SJCRH30 (cell line): Measurements from ENCODE around the gene RAB17. TPM values are rescaled to one million over a fixed set of nuclear protein-coding genes. Genes with fewer than 3 reads are reported as not detected.
"Not testable (repeated sequence)": the region's sequence is repeated elsewhere in the genome, so short reads cannot be mapped to it uniquely, and the experiment has no call there.

Experiments
- DNase-seq, 2 experiments: peaks; one replicate each; pipeline ENCODE4 v3.0.0-alpha.2; 2015 to 2020
- H3K27ac ChIP-seq: fragments of 250-450 bp; sonication (Bioruptor Pico); 2 replicates; pipeline ENCODE4 v1.5.1; 2020; ENCODE audit warnings: mild to moderate bottlenecking, moderate library complexity
- H3K27me3 ChIP-seq: fragments of 250-450 bp; sonication (Bioruptor Pico); 2 replicates; pipeline ENCODE4 v1.5.1; 2020; ENCODE audit warnings: mild to moderate bottlenecking, moderate library complexity
- H3K36me3 ChIP-seq: fragments of 250-450 bp; sonication (Bioruptor Pico); 2 replicates; pipeline ENCODE4 v1.5.1; 2020; ENCODE audit warnings: mild to moderate bottlenecking, moderate library complexity
- H3K4me1 ChIP-seq: fragments of 250-450 bp; sonication (Bioruptor Pico); 2 replicates; pipeline ENCODE4 v1.5.1; 2020; ENCODE audit warnings: mild to moderate bottlenecking, moderate library complexity
- H3K4me3 ChIP-seq: fragments of 250-450 bp; sonication (Bioruptor Pico); 2 replicates; pipeline ENCODE4 v1.5.1; 2020; ENCODE audit warnings: mild to moderate bottlenecking, moderate library complexity
- H3K9me3 ChIP-seq: fragments of 250-450 bp; sonication (Bioruptor Pico); replicated peaks from 2 replicates; pipeline ENCODE4 v1.5.1; 2020; ENCODE audit warnings: mild to moderate bottlenecking, moderate library complexity
- total RNA-seq: library from RNA; depleted of rRNA; stranded (reverse); fragments of >200 nt; shearing (Covaris generic); gene quantifications from 2 replicates; pipeline ENCODE4 v1.2.3, GENCODE V29; 2014

The RAB17 gene
- total RNA-seq, 1 experiment from 2014 or later: 3.4 TPM

DNA sequence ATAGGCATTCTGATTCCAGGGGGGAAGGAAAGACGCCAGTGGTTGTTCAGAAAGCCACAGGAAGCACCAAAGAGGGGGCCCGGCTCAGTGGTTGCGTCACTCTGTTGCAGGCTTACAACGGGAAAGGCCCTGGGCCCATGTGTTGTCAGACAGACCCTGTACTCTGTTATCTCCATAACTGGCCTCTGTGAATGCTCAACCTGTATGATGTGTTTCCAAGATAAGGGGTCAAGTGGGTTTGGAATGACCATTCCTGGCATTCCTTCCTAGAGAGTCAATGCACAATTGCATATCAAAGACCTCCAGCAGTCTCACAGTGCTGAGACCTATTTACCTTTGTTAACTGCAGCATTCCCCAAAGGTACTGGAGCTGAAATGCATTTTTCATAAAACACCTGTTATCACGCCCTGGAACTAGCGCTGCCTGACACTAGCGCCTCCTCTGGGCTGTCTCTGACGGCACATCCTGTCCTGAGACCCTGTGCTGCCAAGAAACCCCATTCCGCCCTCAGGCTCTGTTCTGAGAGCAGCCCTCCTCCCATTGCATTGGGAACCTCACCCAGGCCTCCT is 23.7 kb upstream of the RAB17 start:
- H3K4me1 ChIP-seq: peaks cover 61% of the 10 kb centered on the region
- H3K36me3 ChIP-seq: no peaks in the 10 kb centered on the region
- H3K27me3 ChIP-seq: no peaks in the 10 kb centered on the region
- H3K4me3 ChIP-seq: no peak overlapping the region
- H3K9me3 ChIP-seq: no peaks in the 10 kb centered on the region
- peak overlapping the region; percentile 30 for H3K27ac ChIP-seq
- peak; percentile 58 to 70 for DNase-seq

DNA sequence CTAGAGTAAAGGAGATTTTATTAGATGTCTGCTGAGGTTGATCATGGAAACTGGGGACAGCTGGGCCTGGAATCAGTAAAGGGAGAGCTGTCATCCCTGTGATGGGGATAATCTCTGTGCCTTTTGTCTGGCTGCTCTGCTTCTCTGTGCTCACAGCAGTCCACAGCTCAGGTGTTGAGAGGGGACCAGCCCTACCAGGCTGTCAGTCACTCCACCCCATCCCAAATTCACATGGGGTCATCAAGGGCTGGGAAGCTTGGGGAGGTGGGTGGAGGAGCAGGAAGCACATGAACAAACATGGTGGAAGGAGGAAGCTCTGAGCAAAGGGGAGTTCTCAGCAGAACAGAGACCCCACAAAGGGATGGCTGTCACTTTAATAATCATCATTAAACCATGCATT is 23.1 kb upstream of the RAB17 start:
- Histone ChIP-seq H3K27me3 (no peaks in the 10 kb centered on the region), H3K4me1 (peaks cover 55% of the 10 kb centered on the region)

DNA sequence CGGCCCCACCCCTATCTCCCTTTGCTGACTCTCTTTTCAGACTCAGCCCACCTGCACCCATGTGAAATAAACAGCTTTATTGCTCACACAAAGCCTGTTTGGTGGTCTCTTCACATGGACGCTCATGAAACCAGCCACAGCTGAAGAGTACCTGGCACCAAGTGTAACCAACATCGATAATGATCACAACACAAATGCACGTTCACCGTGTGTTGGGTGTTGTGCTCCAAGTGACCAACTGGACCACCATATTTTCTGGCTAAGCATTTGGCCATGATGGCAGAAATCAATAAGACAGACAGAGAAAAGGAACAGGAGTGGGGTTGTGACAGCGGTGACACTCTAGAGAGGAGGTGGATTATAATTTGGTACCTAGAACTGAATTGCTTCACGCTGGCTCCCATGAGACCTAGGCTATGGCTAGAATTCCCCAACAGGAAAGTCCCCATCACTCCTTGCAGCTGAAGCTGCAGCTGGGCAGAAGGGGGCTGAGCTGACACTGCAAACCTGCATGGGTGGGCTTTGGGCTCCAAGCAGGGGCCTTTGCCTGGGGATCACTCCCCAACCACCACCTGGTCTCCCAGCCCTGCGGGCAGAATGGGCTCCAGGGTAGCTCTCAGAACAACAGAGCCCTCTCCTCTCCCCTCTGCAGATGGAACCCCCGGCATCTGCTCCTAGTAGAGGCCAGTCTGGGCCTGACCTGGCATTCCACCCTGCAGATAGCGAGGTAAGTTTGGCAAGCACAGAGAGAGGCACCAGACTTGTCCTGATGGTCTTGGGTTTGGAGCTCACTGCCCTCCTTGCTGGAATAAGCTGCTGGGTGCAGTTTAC is 22.2 kb upstream of the RAB17 start:
- no peak for DNase-seq
- peaks cover 49% of the 10 kb centered on the region for H3K4me1 ChIP-seq
- no peak overlapping the region for H3K27ac ChIP-seq

More for the DNA sequence above, 23.1 kb upstream of the RAB17 start:
- Histone ChIP-seq H3K27ac (peak overlapping the region; percentile 30), H3K9me3 (no peaks in the 10 kb centered on the region), H3K36me3 (no peaks in the 10 kb centered on the region), H3K4me3 (no peak overlapping the region)
- no peak for DNase-seq

DNA sequence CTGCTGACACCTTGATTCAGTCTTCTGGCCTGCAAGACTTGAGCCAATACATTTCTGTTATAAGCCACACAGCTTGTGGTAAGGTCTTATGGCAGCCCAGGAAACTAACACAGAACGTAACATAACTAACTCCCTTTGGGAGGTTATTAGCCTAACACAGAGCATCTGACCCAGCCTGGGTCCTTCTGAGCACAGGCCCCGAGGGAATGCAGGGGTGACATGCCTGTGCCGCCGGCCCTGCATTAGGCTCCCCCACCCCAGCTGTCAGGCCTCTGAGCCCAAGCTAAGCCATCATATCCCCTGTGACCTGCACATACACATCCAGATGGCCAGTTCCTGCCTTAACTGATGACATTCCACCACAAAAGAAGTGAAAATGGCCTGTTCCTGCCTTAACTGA is 16.0 kb upstream of the RAB17 start:
- H3K27me3 ChIP-seq, H3K27ac ChIP-seq, H3K36me3 ChIP-seq, H3K9me3 ChIP-seq, H3K4me3 ChIP-seq: not testable (repeated sequence)
- peaks cover 21% of the 10 kb centered on the region for H3K4me1 ChIP-seq
- peak; percentile 68 to 70 for DNase-seq

More for the DNA sequence above, 22.2 kb upstream of the RAB17 start:
- H3K27me3 ChIP-seq: no peaks in the 10 kb centered on the region
- no peaks in the 10 kb centered on the region for H3K9me3 ChIP-seq
- H3K4me3 ChIP-seq: no peak overlapping the region
- no peaks in the 10 kb centered on the region for H3K36me3 ChIP-seq

DNA sequence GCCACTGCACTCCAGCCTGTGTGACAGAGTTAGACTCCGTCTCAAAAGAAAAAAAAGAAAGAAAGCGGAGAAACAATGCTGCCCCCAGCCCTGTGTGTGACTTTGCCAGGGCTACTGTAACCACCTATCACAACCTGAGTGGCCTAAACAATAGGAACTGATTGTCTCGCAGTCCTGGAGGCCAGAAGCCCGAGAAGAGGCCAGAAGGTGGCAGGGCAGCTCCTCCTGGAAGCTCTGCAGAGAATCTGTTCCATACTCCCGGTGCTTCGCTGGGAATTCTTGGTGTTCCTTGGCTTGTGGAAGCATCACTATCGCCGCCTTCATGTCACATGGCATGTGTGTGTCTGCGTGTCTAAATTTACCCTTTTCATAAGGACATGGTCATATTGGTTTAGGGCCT is 14.4 kb upstream of the RAB17 start:
- DNase-seq: peak; percentile 49 to 58
- no peaks in the 10 kb centered on the region for H3K9me3 ChIP-seq
- no peak overlapping the region for H3K4me3 ChIP-seq
- H3K27ac ChIP-seq: no peak overlapping the region
- H3K27me3 ChIP-seq: no peaks in the 10 kb centered on the region
- no peaks in the 10 kb centered on the region for H3K36me3 ChIP-seq
- H3K4me1 ChIP-seq: peaks cover 33% of the 10 kb centered on the region

DNA sequence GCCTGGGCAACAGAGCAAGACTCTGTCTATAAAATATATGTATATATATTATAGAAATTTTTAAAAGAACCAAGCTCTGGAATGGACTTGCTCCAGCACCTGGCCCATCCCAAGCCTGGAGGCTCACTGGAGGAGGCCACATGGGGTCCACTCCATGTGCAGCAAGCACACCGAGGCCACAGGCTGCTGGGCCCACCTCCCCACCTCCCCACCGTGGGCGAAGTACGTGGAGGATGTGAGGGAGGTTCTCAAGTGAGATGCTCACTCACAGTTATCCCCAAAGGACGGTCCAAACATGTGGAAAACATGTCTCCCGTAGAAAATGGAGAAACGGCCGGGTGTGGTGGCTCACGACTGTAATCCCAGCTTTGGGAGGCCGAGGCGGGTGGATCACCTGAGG is 13.9 kb upstream of the RAB17 start:
- H3K27me3 ChIP-seq: no peaks in the 10 kb centered on the region
- H3K36me3 ChIP-seq: no peaks in the 10 kb centered on the region
- peaks cover 38% of the 10 kb centered on the region for H3K4me1 ChIP-seq
- H3K9me3 ChIP-seq: no peaks in the 10 kb centered on the region
- H3K4me3 ChIP-seq: no peak overlapping the region
- no peak overlapping the region for H3K27ac ChIP-seq
- no peak for DNase-seq

DNA sequence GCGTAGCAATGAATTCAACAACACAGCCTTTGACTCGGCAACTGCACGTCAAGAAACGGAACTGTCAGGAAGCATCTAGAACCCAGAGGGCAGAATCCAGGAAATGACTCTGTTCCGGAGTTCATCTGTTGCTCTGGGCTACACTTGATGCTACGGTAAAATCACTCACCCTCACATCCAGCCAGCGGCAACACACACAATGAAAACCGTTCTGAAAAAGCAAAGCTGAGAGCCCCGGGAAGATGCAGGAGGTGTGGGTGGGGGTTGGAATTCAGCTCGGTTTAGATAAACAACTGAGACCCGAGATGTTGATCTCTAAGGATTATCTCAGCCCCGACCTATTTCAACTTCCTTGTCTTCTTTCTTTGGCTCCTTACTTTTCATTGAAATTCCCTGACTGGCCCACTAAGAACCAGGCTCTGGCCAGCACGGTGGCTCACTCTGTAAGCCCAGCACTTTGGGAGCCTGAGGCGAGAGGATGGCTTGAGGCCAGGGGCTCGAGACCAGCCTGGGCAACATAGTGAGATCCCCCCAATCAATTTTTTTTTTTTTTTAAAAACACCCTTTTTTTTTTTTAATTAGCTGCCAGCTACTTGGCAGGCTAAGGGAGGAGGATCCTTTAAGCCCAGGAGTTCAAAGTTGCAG is 13.3 kb upstream of the RAB17 start:
- no peaks in the 10 kb centered on the region for H3K9me3 ChIP-seq
- no peaks in the 10 kb centered on the region for H3K27me3 ChIP-seq
- peak; percentile 42 to 61 for DNase-seq
- peaks cover 41% of the 10 kb centered on the region for H3K4me1 ChIP-seq
- peak overlapping the region; percentile 27 for H3K4me3 ChIP-seq
- no peaks in the 10 kb centered on the region for H3K36me3 ChIP-seq
- H3K27ac ChIP-seq: peak overlapping the region; percentile 4; the same call in 1 of the 2 replicates

DNA sequence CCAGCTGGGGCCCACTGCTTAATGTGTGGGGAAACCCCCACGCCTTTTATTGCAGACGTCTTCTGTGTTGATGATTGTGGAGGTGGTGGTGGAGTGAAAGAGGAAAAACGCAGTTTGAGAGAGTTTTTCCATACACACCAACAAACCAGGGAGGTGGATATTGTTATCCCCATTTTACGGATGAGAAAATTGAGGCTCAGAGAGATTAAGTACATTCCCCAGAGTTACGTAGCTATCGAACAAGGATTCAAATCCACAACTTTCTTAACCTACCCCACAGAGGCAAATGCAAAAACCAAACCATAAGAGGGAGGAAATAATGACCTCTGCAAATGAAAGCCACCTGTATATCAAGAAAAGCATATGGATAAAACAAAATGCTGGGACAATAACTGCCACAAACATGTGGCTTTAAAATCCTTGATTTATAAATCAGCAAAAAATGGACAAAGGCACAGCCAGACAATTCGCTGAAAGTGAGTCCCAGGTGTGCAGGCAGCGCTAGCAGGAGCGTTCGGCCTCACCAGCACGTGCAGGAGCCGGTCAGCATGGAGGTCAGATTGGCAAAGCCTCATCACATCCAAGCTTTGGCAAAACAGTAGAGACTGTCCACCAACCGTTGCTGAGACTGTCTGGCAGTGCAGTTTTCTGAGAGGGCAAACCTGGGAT is 12.6 kb upstream of the RAB17 start:
- no peaks in the 10 kb centered on the region for H3K27me3 ChIP-seq
- H3K9me3 ChIP-seq: no peaks in the 10 kb centered on the region
- no peak overlapping the region for H3K4me3 ChIP-seq

DNA sequence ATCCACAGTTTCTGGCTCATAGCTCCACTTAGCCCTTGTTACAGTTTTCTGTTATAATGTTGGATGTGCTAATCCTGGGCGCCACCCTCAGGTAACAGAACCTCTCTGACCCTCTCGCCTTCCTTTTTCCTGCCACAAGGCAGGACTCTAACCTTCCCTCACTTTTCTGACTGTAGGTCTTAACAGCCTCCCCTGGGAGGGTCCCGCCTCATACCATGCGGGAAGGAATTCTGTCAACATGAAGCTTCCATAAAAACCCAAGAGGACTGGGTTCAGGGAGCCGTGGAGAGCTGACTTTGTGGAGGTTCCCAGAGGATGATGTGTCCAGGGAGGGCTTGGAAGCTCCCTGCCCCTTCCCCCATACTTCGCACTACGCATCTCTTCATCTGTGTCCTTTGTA is 11.9 kb upstream of the RAB17 start:
- Histone ChIP-seq H3K36me3 (no peaks in the 10 kb centered on the region), H3K4me3 (no peak overlapping the region), H3K9me3 (no peaks in the 10 kb centered on the region), H3K27me3 (no peaks in the 10 kb centered on the region), H3K4me1 (peaks cover 44% of the 10 kb centered on the region), H3K27ac (no peak overlapping the region)
- DNase-seq: no peak

More for the DNA sequence above, 12.6 kb upstream of the RAB17 start:
- Histone ChIP-seq H3K4me1 (peaks cover 44% of the 10 kb centered on the region), H3K36me3 (no peaks in the 10 kb centered on the region), H3K27ac (peak overlapping the region; percentile 4; the same call in 1 of the 2 replicates)
- DNase-seq: no peak

DNA sequence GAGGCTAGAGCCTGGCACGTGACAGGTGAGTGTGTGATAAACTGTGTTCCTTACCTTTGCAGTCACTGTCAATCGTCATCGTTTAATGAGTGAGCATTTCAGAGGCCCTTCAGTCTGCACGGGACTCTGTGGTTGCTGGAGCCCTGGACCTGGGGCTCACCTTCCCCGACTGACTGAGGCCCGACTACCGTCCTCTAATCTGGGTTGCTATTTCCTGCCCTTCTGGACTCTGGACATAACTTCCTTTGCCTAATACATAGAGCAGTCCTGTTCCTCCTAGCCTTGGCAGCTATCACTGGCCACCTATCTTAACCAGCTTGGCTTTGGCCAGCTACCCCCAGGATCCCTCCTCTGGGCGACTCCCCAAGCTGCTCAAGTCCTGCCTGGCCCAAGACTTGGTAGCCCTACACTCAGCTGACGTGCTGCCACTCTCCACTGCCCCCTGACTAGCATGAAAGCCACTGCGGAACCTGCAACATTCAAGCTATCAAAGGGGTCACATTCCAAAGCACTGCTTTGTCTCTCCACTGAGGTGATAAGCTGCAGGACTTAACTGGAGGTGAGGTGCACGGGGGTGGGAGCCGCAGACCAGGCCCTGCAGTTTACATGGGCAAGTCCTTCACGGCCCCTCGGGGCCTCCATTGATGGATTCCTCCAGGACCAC is 11.1 kb upstream of the RAB17 start:
- DNase-seq: no peak
- H3K9me3 ChIP-seq: no peaks in the 10 kb centered on the region
- H3K36me3 ChIP-seq: no peaks in the 10 kb centered on the region
- no peaks in the 10 kb centered on the region for H3K27me3 ChIP-seq
- no peak overlapping the region for H3K4me3 ChIP-seq
- H3K4me1 ChIP-seq: peaks cover 45% of the 10 kb centered on the region
- H3K27ac ChIP-seq: no peak overlapping the region

DNA sequence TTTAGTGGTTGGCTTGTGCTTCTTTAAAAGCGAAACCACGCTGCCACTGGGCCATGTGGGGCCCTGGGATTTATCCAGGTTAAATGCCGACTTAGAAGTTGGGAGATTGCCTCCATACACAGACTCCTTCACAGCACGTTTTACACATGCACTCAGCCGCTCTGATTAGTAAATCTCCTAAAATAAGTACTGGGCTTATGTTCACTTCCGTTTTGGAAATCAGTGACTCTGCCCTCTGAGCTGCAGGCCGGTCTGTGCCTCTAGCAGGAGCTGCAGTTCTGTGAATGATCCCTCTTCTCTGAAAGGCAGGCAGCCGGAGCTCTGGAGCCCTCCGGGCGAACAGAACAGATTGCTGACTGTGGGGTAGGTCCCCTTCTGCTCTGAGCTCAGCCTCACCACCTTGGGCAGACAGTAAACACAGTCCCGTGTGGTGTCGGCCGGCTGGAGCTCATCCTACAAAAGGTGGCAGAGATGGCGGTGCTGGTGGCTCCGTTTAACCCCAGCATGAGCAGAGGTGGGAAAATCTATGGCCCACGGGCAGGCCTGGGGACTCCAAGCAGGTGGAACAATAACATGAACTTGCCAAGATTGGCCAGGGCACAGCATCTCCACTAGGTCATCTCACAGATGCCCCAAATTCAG is 9.8 kb upstream of the RAB17 start:
- peak overlapping the region; percentile 44 for H3K27ac ChIP-seq
- DNase-seq: peak; percentile 80 to 83
- peaks cover 47% of the 10 kb centered on the region for H3K4me1 ChIP-seq
- H3K4me3 ChIP-seq: peak overlapping the region; percentile 25
- no peaks in the 10 kb centered on the region for H3K27me3 ChIP-seq
- H3K9me3 ChIP-seq: no peaks in the 10 kb centered on the region
- H3K36me3 ChIP-seq: no peaks in the 10 kb centered on the region

DNA sequence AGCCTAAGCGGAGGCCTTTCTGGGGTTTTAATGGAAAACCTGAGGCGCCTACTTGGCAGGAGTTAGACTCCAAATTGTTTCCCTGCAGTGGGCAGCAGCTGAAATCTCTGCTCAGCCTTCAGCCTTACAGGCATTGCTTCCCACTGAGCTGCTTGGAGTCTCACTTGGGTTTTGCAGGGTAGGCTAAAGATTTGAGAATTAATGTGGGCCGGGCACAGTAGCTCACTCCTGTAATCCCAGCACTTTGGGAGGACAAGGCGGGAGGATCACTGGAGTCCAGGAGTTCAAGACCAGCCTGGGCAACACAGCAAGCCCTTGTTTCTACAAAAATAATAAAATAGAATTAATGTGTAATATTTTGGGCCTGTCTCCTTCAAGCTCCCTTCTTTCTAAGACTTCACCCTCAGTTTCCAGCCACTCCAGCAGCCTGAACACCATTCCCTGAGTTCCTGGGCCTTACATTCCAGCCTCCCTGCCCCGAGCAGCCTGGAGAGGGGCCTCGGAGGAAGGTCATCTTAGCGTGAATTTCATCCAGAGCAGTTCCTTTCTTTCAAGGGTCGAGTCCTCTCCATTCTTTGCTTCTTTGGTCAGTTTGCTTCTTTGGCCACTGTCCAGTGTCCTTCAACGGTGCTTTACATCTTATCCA is 9.1 kb upstream of the RAB17 start:
- H3K27ac ChIP-seq: peak overlapping the region; percentile 44
- H3K4me1 ChIP-seq: peaks cover 54% of the 10 kb centered on the region
- H3K4me3 ChIP-seq: peak overlapping the region; percentile 25

DNA sequence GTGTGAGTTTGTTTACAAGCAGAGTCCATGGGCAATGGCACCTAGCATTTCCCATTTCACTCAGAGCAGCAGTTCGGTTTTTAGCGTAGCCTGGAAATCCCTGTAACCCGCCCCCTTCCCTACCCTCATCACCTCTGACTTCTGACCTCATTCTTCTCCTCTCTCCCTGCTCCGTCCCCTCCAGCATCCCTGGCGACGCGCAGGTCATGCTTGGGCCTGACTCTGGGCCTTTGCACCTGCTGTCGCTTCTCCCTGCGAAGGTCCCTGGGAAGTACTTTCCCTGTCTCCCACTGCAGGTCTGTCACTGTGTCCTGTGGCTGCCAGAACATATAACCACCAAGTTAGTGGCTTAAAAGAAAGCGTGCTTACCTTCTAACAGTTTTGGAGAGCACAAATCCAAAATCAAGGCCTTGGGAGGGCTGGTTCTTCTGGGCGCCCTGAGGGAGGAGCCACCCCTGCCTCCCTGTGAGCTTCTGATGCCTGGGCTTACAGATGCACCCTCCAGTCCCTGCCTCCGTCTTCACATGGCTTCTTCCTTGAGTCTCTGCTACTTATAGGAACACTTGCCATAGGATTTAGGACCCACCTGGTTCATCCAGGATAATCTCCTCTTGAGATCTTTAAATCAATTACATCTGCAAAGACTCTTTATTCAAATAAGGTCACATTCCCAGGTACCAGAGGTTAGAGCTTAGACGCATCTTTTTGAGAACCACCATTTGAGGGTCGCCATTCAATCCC is 8.1 kb upstream of the RAB17 start:
- DNase-seq: no peak
- no peaks in the 10 kb centered on the region for H3K9me3 ChIP-seq

More for the DNA sequence above, 9.1 kb upstream of the RAB17 start:
- Histone ChIP-seq H3K9me3 (no peaks in the 10 kb centered on the region), H3K36me3 (no peaks in the 10 kb centered on the region), H3K27me3 (no peaks in the 10 kb centered on the region)
- no peak for DNase-seq

More for the DNA sequence above, 8.1 kb upstream of the RAB17 start:
- Histone ChIP-seq H3K4me3 (no peak overlapping the region), H3K4me1 (peaks cover 56% of the 10 kb centered on the region), H3K27ac (no peak overlapping the region), H3K36me3 (no peaks in the 10 kb centered on the region), H3K27me3 (no peaks in the 10 kb centered on the region)
